ENCODE data around the gene SEPTIN12.
"Not testable (repeated sequence)": the region's sequence is repeated elsewhere in the genome, so short reads cannot be mapped to it uniquely, and the experiment has no call there.

The SEPTIN12 gene

DNA sequence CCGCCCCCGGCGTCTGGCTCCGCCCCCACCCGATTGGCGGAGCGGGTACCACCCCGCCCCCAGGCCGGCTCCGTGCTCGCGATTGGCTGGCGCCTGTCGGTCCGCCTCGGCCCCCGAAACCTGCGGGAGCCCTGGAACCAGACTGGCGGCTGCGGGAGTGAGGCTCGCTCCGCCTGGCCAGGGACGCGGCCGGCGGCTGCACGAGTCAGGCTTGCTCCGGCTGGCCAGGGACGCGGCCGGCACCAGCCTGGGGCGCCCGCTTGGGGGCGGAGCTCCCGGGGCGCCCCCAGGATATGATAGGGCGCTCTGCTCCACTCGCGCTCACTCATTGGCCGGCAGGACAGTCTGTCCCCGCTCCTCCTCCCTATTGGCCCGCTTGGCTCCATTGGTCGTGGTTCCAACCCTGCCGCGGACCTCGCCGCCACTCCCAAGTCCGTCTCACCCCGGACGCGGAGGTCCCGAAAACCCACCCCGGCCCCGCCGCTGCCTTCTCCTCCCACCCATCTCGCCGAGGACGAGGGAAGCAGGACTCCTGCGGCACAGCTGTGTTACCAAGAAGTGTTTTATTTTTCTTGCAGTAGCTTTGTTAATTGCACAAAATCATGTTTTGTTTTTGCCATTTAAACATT, 14.6 kb upstream of the SEPTIN12 start:
- peak; percentile 93 for DNase-seq

DNA sequence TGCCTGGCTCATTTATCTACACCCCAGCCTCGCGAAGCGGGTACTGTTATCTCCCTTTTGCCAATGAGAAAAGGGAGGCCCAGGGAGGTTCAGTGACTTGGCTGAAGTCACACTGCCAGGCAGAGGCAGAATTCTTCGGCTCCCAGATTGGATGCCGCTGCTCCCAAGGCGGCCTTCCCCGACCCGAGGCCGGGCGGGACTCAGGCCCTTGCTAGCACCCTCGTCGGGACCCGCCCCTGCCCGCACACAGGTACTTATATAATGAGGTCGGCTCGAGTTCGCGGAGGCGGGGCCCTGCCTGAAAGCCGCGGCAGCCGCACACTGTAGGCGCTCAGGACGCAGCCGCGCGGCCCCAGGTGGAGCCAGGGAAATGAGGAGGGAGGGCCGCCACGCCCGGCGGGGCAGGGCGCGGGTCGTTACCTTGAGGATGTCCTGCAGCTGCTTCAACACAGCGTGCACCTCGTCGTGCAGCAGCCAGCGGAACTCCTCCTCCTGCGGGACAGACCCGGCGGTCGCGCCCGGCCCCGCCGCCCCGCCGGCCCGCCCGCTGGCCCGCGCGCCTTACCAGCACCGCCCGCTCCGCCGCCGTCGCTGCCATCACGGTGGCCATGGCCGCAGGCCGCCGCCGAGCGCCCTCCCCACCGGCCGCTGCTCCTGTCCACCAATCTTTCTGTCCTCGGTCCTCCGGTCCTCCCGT, 14.0 kb upstream of the SEPTIN12 start, which contains the start of gene ROGDI:
Gene ROGDI, minus strand, starts transcription at position 672 of the 697 bp plus-strand sequence. Its CDS starts 62 bp downstream, at position 610.
- peak; percentile 9 for DNase-seq

DNA sequence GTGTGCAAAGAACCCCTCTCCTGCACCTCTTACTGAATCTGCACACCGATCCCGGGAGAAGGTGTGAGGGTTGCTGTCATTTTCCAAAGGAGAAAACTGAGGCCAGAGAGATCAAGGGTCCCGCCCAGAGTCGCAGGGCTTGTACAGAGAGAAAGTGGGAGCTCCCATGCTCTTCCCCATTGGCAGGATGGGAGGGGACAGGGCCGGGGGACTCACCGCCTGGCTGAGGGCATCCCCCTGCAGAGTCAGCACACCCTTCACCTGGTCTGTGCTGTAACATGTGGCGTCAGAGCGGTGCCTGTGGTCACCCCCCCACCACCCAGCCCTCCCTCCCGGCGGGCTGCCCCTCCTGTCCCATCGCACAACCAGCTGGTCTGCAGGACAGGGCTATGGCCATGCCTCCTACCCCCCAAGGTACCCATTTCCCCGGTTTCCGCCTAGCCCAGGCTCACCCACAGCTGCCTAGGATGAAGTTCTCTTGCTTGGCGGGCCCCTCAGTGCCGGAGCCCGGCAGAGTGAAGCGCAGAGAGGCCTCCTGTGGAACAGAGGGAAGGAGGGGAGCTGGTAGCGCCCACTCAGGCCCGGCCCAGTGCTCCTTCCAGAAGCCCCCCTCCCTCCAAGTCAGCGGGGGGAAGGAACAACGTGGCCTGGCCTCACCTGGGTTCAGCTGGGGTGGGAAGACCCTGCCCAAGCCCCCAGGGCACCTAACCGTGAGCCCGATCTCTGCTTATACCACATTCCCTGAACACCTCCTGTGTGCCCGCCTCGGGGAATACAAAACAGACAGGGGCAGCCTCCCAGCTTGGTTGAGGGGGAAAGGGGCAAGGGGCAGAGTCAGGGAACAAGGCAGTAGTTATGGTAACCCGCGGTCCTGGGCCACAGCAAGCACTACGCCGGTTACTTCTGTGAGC, 13.2 kb upstream of the SEPTIN12 start:
- DNase-seq, result no peak

DNA sequence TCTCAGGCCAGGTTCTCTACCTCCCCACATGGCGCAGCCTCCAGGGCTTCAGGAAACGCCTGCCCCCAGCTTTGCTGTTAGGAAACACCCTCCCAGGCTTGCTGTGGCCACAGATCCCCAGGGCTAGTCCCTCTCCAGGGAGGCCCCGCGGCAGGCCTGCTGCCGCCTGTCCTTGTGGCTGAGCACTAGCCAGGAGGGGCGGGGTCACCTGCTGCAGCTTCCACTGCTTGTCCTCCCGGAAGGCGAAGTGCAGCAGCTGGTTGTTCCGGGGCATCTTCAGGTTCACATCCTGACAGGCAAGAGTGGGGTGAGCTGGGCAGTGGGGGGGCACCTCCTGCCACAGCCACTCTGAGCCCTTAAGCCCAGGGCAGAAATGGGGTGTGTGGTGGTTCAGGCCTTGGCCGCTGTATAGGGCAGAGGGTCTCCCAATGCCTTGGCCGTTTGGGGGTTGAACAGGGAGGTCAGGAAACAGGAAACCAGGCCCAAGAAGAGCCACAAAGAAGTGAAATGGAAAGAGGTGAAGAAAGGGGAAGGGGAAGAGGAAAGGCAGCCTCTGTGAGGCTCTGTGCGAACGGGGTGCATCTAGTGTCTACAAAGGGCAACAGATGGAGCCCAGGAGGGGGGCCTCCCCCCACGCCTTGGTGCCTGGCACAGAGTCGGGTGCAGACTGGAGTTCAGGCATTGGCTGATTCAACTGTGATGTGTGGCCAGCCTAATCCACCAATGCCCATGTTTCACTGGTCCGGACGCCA, 12.3 kb upstream of the SEPTIN12 start:
- DNase-seq, result no peak

DNA sequence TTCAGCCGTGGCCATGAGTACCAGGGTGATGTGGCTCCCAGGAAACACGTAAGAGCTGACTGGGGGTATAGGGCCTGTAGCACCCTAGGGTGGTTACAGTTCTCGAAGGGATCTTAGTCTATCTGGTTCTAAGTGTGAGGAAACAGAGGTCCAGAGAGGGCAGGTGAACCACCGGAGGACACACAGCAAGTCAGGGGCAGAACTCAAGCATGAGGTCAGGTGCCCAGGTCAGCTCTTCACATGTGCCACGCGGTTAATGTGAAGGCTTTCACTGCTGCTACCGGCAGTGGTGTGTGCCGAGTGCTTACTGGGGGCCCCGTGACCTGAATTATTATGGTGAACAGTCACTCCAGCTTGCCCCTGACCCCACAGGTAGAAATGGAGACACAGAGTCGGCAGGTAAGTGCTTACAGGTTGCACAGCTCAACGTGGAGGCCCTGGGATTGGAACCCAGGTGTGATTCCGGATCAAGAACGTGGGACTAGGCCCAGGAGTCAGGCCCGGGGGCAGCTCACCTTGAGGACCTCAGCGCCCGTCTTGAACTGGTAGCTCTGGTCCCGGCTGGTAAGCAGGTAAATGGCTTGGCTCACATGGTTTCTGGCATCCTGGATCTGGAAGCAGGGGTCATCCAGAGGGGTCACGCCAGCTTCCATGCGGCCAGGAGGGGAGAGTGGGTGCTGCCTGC, 11.2 kb upstream of the SEPTIN12 start:
- DNase-seq, result no peak

DNA sequence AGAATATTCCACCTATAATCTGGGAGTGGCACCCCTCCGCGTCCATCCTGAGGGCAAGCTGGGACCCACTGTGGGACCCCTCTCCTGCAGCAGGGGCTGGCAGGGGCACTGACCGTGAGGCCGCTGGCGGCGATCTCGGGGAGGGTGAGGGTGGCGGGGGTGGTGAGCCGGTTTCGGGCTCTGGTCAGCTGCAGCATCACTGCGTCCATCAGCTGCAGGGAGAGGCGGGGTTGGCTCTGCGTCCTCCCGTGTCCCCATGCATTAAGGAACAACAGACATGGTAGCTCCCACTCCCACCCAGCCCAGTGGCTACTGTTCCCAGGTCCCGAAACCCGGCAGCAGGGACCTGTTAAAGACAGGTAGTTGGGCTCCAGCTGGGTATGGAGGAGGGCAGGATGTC, 10.3 kb upstream of the SEPTIN12 start:
- no peak for DNase-seq

DNA sequence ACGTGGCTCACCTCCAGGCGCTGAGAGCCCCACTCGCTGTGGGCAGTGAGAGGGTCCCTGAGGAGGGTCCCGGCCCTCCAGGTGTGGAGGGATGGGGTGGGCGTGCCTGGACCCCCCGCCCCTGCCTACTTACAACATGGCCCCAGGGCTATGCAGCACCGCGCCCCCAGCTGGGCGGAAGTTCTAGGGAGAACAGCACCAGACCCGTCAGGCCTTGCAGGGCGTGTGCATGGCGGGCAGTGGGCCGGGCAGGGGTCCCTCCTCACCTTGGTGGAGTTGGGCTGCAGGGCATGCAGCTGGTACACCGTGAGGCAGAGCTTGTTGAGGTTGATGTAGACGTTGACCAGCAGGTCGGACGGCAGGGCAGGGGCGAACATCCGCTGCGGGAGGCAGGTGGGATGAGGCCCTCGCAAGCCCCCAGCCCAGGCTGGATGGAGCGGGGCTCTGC, 9.7 kb upstream of the SEPTIN12 start:
- no peak for DNase-seq

DNA sequence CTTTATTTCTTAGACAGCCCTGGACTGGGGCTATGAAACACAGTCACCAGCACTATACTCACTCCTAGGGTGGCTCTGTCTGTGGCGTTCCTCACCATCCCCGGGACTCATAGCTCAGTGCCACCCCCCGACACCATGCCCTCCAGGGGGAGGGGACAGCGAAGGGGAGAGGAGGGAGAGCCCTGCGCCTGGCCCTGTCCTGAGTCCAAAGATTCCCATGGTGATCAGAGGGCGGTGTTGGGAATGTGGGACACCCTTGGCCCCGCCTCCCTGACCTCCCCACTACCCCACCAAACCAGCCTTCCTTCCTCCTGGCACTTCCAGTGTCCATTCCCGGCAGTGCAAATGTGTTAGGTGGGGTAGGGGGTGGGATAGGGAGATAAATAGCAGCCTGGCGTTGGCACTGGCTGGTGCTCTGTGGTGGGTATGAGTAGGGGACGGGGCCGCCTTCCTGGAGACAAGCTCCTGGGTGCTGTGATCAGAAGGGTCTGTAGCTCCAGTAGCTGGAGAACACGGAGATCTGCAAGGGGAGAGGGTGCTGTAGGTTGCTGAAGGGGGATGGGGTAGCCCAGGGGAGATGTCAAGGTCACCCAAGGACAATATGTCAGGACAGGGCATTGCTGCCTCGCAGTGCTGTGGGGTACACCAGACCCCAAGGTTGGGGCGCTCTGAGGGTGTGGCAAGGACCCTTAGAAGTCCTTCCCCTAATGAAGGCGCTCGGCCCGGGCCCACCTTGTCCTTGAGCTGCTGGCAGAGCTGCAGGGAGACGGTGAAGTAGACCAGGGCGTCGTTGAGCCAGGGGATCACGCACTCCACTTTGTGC, 9.0 kb upstream of the SEPTIN12 start:
- DNase-seq, result no peak

DNA sequence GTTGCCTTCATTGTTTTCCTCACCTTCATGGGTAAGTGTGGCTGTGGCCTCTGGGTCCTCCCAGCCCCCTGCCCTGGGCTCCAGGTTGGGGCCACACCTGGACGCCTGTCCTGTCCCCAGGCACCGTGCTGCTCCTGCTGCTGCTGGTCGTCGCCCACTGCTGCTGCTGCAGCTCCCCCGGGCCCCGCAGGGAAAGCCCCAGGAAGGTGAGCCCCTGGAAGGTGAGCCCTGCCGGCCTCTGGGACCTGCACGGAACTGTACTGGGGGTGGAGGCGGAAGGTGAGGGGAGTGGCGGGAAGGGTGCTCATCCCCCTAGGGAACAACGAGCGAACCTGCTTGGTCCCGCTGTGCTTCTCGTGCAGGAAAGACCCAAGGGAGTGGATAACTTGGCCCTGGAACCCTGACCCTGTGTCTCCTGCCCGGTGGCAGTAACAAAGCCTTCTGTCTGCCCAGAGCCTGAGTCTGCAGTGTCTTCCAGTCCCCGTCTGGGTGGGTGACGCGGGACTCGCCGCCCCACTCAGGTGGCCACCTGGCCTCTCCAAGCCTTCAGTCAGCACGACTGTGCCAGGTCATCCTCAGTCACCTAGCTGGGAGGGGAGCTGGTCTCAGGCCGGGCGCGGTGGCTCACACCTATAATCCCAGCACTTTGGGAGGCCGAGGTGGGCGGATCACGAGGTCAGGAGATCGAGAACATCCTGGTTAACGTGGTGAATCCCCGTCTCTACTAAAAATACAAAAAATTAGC, 7.9 kb upstream of the SEPTIN12 start:
- DNase-seq, result no peak

DNA sequence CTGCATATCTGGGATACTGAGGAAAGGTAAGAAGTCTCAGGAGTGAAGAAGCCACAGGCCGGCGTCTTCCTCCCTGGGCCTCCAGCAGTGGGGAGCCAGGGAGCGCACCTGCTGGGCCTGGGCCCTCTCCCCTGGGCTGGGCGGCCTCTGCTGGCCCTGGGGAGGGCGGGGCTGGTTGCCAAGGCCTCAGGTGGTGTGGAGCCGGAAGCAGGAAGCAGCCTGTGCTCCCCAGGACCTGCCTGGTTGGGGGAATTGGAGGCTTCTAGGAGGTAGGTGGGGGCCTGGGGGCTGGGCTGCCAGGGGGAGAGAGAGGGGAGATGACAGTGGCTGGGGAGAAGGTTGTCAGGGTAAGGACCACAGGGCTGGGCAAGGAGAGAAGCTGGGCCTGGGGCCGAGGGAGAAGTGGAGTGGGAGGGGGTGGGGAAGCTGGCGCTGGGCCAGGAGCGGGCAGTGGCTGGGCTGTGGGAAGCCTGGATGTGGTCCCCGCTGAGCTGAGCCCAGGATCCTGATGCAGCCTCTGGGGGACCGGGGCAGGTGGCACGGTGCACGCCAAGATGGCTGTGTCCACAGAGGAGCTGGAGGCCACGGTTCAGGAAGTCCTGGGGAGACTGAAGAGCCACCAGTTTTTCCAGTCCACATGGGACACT, 7.2 kb upstream of the SEPTIN12 start, which contains the start of gene SMIM22:
Gene SMIM22, plus strand, starts transcription at position 189 of the 647 bp plus-strand sequence. Its CDS starts 366 bp downstream, at position 555.
- no peak for DNase-seq

DNA sequence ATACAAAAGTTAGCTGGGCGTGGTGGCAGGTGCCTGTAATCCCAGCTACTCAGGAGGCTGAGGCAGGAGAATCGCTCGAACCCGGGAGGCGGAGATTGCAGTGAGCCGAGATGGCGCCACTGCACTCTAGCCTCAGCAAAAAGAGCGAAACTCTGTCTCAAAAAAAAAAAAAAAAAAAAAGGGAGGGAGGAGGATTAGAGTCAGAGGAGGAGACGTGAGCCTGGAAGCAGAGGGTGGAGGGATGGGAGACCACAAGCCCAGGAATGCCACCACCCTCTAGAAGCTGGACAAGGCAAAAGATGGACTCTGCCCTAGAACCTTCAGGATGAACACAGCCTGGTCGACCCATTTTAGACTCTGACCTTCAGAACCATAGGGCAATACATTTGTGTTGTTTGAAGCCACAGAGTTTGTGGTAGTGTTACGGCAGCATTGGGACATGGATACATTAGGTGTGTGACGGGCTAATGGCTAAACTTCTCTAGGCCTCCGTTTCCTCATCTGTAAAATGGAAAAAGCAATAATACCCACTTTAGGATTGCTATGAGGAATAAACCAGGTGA, 4.9 kb upstream of the SEPTIN12 start:
- DNase-seq, result no peak

DNA sequence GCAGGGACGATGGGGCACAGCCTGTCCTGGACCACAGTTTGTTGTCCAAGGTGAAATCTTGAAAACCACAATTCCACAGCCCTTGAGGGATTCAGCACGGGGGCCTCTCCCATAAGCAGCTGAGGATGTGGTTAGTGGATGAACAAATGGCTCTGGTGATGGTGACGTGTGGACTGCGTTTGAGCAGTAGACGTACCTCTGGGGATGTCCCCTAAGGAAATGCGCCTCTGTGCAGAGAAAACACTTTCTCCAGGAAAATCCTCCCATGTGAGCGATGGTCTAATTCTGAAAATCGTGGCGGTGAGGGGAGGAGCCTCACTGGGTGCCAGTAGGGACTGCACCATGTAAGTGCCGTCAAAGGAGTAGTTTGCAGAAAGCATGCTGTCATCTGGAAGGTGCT, 2.7 kb upstream of the SEPTIN12 start:
- no peak for DNase-seq

DNA sequence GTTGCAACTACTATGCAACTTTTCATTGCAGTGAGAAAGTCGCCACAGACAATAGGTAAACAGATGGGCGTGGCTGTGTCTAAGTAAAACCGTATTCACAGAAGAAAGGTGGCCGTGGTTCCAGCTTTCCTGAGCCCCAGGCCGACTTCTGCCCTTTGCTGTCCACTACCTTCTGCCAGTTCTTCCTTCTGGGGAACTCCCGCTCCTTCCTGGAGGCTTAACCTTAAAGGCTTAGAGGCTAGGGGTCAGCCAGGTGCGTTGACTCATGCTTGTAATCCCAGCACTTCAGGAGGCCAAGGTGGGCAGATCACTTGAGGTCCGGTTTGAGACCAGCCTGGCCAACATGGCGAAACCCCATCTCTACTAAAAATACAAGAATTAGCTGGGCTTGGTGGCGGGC, 2.1 kb upstream of the SEPTIN12 start:
- DNase-seq, result no peak

DNA sequence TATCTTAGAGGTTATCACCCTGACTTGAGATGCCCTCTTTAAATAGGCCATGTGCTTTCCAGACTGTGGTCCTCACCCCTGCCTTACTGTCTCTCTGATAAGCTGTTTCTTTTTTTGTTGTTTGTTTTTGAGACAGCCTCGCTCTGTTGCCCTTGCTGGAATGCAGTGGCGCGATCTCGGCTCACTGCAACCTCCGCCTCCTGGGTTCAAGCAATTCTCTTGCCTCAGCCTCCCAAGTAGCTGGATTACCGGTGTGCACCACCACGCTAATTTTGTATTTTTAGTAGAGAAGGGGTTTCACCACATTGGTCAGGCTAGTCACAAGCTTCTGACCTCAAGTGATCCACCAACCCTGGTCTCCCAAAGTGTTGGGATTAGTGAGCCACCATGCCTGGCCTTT, 765 bp upstream of the SEPTIN12 start:
- DNase-seq, result no peak

DNA sequence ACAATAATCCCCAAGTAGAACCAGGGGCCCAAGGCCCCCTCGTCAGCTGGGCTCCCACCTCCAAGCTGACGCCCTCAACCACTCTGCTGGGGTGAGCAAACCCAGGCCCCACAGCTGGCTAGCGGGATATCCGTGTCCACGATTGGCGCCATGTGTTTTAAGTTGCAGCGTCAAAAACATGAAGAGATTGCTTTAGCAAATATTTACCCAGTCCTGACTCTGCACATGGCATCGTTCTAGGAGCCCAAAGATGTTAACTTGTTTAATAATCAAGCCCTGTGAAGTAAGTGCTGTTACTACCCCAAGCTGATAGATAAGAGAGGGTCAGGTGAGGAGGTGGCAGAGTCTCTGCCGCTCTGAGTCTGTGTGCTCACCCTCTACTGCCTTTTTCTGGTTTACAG, 344 bp upstream of the SEPTIN12 start:
- DNase-seq, result no peak

DNA sequence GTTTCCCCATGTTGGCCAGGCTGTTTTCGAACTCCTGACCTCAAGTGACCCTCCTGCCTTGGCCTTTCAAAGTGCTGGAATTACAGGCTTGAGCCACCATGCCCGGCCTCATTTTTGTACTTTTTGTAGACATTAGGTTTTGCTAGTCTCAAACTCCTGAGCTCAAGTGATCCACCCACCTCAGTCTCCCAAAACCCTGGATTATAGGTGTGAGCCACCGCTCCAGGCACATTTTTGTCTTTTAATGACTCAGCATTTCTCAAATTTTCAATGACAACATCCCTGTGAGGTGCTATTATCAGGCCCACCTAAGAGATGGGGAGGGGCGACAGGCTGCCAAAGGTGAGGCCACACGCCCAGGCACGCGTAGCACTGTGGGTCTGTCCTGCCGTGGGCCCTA, 1.1 kb downstream of the SEPTIN12 start:
- no peak for DNase-seq

DNA sequence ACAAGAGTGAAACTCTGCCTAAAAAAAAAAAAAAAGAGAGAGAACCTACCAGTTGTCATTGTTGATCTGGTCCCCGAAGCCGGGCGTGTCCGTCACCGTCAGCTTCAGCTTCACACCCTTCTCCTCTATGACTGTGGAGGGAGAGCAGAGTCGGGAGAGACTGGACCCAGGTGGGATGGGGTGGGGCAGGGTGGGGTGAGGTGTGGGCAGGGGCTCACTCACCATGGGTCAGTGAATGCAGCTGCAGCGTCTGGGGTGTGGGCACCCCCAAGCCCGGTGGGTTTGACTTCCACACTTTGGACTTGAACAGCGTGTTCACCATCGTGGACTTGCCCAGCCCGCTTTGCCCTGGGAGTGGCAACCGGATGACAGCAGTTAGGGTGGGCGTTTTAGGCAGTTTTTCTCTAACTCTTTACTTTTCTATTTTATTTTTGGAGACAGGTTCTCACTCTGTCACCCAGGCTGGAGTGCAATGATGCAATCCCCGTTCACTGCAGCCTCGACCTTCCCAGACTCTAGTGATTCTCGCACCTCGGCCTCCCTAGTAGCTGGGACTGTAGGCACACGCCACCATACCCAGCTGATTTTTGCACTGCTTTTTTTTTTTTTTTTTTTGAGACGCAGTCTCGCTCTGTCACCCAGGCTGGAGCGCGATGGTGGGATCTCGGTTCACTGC, 2.2 kb downstream of the SEPTIN12 start:
- no peak for DNase-seq

DNA sequence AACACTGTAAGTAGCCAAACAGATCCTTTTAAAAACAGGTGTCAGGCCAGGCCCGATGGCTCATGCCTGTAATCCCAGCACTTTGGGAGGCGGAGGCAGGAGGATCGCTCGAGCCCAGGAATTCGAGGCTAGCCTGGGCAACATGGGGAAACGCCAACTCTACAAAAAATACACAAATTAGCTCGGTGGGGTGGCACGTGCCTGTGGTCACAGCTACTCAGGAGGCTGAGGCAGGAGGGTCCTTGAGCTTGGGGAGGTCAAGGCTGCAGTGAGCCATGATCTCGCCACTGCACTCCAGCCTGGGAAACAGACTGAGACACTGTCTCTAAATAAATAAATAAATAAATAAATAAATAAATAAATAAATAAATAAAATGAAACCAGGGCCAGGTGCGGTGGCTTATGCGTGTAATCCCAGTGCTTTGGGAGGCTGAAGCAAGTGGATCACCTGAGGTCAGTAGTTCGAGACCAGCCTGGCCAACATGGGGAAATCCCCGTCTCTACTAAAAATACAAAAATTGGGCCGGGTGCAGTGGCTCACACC, 3.6 kb downstream of the SEPTIN12 start:
- DNase-seq, result not testable (repeated sequence)

Measured in fibroblast of skin of scalp (primary cell).